Activated T-cell treated with anti-CD3 and anti-CD28 coated beads for 1 hour (primary cell): ENCODE results near the gene STXBP2.
"Not testable (repeated sequence)": the region's sequence is repeated elsewhere in the genome, so short reads cannot be mapped to it uniquely, and the experiment has no call there.

Experiments
- DNase-seq: peaks from one replicate; pipeline ENCODE4 v3.0.0-alpha.2; 2020; ENCODE audit warnings: low read depth

STXBP2 gene

GRCh38 chr19:7632340-7633203 is 4.3 kb upstream of the STXBP2 start:
- DNase-seq, result no peak

GRCh38 chr19:7633698-7634097 is 3.2 kb upstream of the STXBP2 start, which contains the start of gene PCP2:
Gene PCP2 (minus strand): TSS chr19:7633719. CDS start chr19:7633457, 262 bp downstream.
- no peak for DNase-seq

DNA sequence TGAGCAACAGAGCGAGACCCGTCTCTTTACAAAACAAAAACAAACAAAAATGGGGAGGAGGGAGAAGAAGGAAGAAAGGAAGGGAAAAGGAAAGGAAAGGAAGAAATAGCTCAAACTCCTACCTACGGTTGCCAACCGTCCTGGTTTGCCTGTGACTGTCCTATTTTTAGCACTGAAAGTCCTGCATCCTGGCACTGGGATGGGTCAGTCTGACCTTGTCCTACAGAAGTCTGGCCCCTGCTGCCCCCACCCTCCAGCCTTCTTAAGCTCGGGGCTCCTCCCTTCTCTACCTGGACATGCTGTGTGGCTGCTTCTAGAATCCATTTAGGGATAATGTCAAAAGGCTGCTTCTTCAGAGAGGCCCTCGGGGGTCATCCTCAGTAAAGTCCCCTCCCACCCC is 1.2 kb upstream of the STXBP2 start:
- DNase-seq, result no peak

- DNase-seq, result no peak
These were observed 606 bp upstream of the STXBP2 start for GRCh38 chr19:7636317-7636690.

DNA sequence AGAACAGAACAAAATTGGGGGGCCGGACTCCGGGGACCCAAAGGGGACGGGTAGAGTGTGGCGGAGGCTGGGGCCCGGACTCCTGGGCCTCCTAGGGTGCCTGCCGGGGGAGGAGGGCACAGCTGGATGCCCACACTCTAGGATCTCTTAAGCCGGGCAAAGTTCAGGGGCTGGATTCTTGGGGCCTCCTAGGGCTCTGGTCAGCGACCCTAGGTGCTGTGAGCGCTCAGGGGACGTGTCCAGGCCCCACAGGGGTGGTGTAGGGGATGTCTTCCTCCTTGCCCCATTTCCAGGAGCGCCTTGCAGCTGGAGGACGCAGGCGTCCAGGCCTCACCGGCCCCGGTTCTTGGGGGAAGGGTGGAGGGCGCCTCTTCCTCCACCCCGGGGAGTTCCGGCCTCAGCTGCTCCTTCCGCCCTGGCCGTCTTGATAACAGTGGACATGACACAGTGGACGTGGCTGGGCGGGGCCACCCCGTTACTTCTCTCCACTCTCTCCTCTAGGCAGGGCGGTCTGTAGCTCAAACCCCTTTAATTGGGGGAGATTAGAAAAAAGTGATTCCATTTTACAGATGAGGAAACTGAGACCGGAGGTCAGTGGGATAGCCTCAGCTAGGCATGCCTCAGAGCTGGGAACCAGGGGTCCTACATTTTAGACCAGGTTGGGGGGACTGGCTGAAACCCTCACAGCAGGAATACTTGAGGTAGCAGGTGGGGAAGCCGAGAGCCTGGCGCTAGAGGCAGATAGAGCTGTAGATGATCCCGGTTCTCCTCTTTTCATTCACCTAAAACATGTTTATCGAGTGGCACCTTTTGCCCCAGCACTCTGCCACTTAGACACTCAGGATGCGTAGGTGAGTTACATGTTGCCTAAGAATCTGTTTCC is 705 bp downstream of the STXBP2 start:
- DNase-seq, result no peak

- no peak for DNase-seq
These were observed 2.0 kb downstream of the STXBP2 start for GRCh38 chr19:7638802-7639465.

- DNase-seq, result no peak
These were observed 3.0 kb downstream of the STXBP2 start for GRCh38 chr19:7639863-7640348.

DNA sequence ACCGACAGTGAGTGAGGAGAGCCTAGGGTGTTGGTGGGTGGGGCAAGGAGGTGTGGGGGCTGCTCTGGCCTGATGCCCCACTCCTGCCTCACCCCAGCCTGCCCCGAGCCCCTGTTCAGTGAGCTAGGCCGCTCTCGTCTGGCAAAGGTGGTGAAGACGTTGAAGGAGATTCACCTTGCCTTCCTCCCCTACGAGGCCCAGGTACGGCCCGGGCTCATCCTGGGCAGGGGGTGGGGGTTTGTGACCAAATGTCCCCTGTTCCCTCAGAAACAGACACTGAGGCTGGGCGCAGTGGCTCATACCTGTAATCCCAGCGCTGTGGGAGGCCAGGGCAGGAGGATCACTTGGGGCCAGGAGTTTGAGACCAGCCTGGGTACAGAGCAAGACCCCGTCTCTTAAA is 3.9 kb downstream of the STXBP2 start:
- no peak for DNase-seq

DNA sequence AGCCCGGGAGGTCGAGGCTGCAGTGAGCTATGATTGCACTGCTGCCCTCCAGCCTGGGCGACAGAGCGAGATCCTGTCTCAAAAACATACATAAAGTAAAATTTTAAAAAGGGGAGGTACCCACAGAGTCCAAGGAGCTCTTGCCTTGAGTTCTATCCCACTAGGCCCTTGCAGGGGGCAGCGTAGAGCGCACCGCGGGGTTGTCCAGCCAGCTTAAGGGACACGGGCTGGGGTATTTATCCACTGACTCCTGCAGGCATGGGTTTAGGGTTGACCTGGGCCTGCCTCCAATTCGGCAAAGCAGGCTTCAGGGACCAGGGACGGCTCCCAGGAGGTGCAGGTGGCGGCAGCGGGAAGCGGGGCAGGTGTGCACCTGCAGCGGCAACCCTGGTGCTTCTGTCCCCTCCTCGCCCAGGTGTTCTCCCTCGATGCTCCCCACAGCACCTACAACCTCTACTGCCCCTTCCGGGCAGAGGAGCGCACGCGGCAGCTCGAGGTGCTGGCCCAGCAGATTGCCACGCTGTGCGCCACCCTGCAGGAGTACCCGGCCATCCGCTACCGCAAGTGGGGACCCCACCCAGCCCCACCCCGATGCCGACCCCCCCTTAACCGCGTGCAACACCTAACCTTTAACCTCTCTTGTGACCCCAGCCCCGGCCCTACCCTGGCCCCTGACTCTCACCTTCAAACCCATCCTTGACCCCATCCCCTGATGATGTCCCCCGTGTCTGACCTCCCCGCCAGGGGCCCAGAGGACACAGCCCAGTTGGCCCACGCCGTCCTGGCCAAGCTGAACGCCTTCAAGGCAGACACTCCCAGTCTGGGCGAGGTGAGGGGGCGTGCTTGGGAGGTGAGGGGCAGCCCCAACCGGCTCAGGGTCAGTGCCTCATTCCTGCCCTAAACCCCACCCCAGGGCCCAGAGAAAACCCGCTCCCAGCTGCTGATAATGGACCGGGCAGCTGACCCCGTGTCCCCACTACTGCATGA is 4.7 kb downstream of the STXBP2 start:
- DNase-seq, result no peak

GRCh38 chr19:7642295-7643030 is 5.6 kb downstream of the STXBP2 start:
- no peak for DNase-seq

DNA sequence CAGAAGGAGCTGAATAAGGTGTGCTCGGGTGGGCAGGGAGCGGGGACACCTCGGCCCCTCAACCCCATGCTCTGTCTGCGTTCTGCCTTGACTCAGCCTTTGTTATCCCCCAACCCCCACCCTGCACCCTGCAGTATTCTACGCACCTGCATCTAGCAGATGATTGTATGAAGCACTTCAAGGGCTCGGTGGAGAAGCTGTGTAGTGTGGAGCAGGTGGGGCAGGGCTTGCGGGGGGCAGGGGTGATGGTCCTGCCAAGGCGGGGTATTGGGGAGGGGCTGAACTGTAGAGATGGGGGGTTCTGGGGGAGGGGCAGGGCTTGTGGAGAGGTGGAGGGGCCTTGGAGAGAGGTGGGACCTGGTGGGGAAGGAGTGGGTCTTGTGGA is 6.1 kb downstream of the STXBP2 start:
- no peak for DNase-seq

DNA sequence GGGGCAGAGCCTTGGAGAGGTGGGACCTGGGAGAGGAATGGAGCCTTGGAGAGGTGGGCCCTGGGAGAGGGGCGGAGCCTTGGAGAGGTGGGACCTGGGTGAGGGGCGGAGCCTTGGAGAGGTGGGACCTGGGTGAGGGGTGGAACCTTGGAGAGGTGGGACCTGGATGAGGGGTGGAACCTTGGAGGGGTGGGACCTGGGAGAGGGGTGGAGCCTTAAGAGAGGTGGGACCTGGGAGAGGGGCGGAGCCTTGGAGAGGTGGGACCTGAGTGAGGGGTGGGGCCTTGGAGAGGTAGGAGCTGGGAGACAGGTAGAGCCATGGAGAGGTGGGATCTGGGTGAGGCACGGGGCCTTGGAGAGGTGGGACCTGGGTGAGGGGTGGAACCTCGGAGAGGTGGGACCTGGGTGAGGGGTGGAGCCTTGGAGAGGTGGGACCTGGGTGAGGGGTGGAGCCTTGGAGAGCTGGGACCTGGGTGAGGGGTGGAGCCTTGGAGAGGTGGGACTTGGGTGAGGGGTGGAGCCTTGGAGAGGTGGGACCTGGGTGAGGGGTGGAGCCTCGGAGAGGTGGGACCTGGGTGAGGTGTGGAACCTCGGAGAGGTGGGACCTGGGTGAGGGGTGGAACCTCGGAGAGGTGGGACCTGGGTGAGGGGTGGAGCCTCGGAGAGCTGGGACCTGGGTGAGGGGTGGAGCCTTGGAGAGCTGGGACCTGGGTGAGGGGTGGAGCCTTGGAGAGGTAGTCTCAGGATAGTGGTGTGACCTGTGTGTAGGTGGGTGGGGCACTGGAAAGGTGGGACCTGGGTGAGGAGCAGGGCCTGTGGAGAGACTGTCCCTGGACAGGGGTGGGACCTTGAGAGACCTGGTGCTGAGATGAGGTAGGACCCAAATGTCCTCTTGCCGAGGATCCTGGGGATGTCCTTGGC is 7.0 kb downstream of the STXBP2 start:
- DNase-seq, result not testable (repeated sequence)

GRCh38 chr19:7644550-7644877 is 7.6 kb downstream of the STXBP2 start:
- no peak for DNase-seq

GRCh38 chr19:7645163-7645562 is 8.3 kb downstream of the STXBP2 start:
- no peak for DNase-seq

GRCh38 chr19:7645656-7646425 is 8.9 kb downstream of the STXBP2 start:
- no peak for DNase-seq

GRCh38 chr19:7646426-7646700 is 9.5 kb downstream of the STXBP2 start:
- no peak for DNase-seq

DNA sequence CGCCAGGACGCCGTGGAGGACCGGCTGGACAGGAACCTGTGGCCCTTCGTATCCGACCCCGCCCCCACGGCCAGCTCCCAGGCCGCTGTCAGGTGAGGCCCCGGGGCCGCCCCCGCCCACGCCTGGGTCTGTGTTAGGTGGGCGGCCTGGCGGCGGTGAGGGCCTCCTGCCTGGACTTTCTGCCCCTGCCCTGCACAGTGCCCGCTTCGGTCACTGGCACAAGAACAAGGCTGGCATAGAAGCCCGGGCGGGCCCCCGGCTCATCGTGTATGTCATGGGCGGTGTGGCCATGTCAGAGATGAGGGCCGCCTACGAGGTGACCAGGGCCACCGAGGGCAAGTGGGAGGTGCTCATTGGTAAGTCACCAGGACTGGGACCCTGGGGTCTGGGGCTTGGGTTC is 10.2 kb downstream of the STXBP2 start:
- DNase-seq, result no peak

DNA sequence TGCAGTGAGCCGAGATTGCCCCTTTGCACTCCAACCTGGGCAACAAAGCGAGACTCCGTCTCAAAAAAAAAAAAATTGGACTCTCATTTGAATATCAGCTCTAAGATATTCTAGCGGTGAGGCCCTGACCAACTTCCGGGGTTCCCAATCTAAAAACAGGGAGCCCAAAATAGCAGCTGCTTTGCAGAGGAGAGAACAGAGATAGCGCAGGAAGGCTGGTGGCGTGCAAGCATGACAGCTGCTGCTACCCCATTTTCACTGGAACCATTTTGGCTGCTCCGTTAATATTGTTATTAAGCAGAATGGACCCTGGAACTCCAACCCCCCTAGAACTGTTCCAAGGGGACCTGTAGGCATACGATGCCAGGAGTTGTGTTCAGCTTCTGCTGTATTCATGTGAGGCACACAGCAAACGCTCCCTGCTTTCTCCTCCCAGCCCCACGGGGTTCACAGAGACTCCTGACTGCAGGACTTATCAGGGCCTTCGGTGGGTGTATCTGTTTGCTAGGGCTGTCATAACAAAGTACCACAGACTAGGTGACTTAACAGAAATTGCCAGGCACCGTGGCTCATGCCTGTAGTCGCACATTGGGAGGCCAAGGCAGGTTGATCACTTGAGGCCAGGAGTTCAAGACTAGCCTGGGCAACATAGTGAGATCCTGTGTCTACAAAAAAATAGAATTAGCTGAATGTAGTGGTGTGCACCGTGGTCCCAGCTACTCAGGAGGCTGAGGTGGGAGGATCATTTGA is 11.5 kb downstream of the STXBP2 start:
- no peak for DNase-seq
